C4-2B (cell line): Measurements from ENCODE around the gene ZNF286A.
"Not testable (repeated sequence)": the region's sequence is repeated elsewhere in the genome, so short reads cannot be mapped to it uniquely, and the experiment has no call there.

Experiments used
- H3K27ac ChIP-seq: fragments of 450-650 bp; 2 replicates; pipeline ENCODE4 v1.5.1; 2017
- CTCF ChIP-seq: fragments of 450-650 bp; conservative IDR thresholded peaks from 2 replicates; pipeline ENCODE4 v1.5.1; 2017; ENCODE audit warnings: mild to moderate bottlenecking
- ZFX ChIP-seq: fragments of 450-650 bp; IDR thresholded peaks from 2 replicates; pipeline ENCODE4 v1.6.1; 2017

Gene ZNF286A

DNA sequence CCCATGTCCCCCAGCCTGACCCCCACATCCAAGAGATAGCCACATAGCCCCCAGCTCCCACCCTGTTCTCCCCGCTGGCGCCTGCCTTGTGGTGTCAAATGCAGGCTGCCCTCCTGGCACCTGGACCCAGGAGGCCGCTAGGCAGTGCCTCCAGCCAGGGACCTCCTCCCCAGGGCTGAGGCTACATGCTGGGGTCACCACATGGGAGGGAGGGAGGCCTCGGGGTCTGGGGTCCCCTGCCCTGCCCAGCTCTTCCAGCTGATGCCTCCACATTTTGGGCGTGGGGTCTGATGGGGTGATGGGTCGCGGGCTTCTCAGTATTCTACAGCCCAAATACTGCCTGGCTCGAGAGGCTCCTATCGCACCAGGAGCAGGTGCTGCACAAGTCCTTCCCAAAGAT, 42.1 kb downstream of the ZNF286A start:
- no peak overlapping the region for H3K27ac ChIP-seq
- TF ChIP-seq ZFX (no peak), CTCF (no peak)

DNA sequence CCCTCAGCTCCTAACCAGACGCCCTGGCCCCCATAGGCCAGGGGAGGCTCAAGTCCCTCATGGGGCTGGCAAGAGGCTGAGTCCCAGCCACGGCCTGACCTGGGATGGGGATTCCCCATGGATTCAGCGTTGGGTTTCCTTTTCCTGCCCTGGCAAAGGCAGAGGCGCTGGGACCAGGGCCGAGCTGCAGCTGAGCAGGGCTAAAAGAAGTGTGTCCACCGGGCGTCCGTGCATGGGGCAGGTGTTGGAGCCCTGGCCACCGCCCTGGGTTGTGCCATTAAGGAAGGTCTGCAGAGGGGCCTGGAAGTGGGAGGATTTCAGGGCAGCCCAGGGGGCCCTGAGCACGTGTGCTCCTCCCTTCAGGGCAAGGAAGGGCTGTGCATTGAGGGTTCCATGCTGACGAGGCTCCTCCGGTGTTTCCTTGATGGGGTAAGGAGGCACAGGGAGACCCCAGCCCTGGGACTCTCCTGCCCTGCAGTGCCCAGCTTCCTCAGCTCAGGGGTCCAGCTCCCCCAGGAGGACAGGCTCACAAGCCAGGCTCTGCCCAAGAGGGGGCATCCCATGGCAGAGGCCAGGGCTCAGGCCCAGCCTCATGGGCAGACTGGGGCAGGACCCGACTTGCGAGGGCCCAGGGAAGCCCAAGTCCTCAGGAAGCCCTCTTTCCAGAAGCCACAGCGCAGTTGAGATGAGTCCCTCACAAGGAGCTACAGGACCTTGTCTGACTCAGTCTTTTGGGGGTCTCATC, 42.7 kb downstream of the ZNF286A start:
- no peak overlapping the region for H3K27ac ChIP-seq
- TF ChIP-seq ZFX (no peak), CTCF (no peak)

DNA sequence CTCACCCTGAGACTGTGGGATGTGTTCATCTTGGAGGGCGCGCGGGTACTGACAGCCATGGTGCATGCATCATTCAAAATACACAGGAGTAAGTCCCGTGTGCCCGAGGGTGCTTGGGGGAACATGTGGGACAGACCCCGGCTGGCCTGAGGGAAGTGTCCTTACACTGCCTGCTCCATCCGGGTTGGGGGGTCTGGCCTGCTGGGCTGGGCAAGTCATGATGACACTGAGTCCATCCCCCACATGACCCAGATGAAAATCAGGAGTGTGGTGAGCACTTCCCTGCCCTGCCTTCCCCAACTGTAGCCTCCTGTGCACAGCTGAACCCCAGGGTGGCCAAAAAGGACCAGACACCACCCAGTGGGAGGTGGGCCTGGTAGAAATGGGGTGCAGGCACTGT, 43.4 kb downstream of the ZNF286A start:
- H3K27ac ChIP-seq: no peak overlapping the region
- TF ChIP-seq ZFX (no peak), CTCF (no peak)

- TF ChIP-seq CTCF (no peak), ZFX (no peak)
- H3K27ac ChIP-seq: no peak overlapping the region
Observed at GRCh38 chr17:15744074-15744676, 44.6 kb downstream of the ZNF286A start.

DNA sequence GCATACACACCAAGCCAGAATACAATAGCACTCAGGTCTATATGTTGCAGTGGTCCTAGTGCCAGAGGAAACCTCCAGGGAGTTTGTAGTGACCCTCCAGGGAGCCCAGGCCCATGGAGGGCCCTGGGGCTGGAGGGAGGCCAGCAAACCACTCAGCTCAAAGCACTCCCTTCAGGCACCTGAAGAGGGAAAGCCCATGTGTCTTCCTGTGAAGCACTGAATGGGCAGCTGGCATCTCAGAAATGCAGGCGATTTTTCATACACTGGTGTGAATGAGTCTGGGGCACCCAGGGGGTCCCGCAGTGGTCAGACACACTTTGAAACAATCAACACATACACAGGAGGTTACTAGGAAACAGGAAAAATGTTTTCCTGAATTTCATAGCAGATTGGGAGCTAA, 45.3 kb downstream of the ZNF286A start:
- no peak overlapping the region for H3K27ac ChIP-seq
- TF ChIP-seq CTCF (no peak), ZFX (no peak)

DNA sequence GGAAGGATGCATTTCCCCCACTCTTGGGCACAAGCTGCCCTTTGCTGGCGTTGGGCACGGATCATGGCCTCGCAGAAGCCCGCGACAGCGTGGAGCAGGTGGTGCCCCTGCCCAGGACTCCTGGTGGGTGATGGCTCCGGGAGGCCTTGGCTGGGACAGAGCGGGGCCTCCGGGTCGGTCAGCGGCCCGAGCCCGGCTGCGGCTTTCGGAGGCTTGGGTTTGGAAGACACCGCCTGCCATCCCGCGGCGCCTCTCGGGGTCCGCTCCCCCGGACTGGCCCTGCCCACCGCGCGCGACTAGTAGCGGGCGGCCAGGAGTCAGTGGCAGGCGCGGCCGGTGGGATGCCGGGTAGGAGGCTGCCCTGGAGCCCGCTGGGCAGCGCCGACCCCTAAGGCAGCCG, 49.9 kb downstream of the ZNF286A start:
- not testable (repeated sequence) for H3K27ac ChIP-seq

DNA sequence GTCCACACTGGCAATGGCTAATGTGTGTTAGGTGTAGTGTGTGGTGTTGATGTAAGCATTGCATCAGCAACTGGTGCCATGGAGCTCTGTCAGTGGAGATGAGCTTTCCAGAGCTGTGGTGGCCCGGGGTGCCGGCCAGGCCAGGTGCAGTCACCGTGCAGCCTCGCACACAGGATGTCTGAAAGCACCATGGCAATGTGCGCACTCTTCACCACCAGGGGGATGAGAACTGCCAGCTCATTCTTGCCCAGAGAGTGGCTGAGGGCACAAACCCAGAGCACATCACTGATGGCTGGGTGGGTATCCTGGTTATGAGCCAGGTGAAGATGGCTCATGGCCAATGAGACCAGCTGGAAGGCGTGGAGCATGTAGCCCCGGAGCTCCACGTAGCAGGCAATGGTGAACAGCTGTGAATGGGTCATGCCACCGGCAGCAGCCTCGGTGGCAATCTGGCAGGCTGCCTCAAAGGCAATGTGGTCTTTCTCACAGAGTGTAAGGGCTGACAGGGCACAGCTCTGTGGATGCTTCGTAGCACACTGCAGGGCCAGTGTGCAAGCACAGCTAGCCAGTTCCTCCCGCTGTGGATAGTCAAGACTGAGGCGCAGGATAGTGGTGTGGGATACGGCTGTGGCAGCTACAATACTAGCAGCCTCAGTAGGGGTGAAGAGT, 69.4 kb downstream of the ZNF286A start:
- H3K27ac ChIP-seq: not testable (repeated sequence)
